ENCODE results near the gene LRMDA. TPM values are rescaled to one million over a fixed set of nuclear protein-coding genes. Genes with fewer than 3 reads are reported as not detected.

The LRMDA gene
- total RNA-seq, 1 experiment from 2014 or later: 1.2 TPM

GRCh38 chr10:75599875-75600648 is 168.6 kb downstream of the LRMDA start:
- ATAC-seq (no peak), DNase-seq (no peak)
- POLR2A ChIA-PET (ENCODE audit: unreplicated experiment): no interaction called here
- Histone ChIP-seq H3K4me1 (ENCODE audit: insufficient read depth, low read length) (no peaks in the 10 kb centered on the region), H4K20me1 (ENCODE audit: low read length) (no peaks in the 10 kb centered on the region), H3K9me2 (replicated peaks; ENCODE audit: low read length) (no peaks in the 10 kb centered on the region), H3K79me2 (ENCODE audit: low read length) (no peaks in the 10 kb centered on the region), H3K9ac (ENCODE audit: low read length) (no peak overlapping the region), H3K36me3 (ENCODE audit: low read depth, low read length) (no peaks in the 10 kb centered on the region), H3F3A (ENCODE audit: low read length, unreplicated experiment) (no peaks in the 10 kb centered on the region), H3K27ac (ENCODE audit: low read length) (no peak overlapping the region), H2AFZ (ENCODE audit: low read length) (no peak overlapping the region), H3K9me3 (ENCODE audit: low read length) (no peaks in the 10 kb centered on the region), H3K27me3 (ENCODE audit: low read length) (peaks cover 67% of the 10 kb centered on the region), H3K4me2 (ENCODE audit: low read length) (no peak overlapping the region), H3K4me3 (ENCODE audit: low read length) (no peak overlapping the region)
- no TSS peak for BruUV-seq (replicated peaks)
- CTCF ChIA-PET: no interaction called here
- intact Hi-C loops (cut with micrococcal nuclease): no loop called here
- TF ChIP-seq EZH2 (IDR thresholded peaks at IDR 0.05; ENCODE audit: low read length, unreplicated experiment): no peak
- TF ChIP-seq CTCF (conservative IDR thresholded peaks at IDR 0.05; ENCODE audit: low read depth, low read length): no peak
- TF ChIP-seq EZH2phosphoT487 (IDR thresholded peaks at IDR 0.05; ENCODE audit: borderline replicate concordance, low read length): no peak

GRCh38 chr10:75600833-75601232 is 169.4 kb downstream of the LRMDA start:
- H2AFZ ChIP-seq (ENCODE audit: low read length): no peak overlapping the region
- H3K27ac ChIP-seq (ENCODE audit: low read length): no peak overlapping the region
- no peaks in the 10 kb centered on the region for H4K20me1 ChIP-seq (ENCODE audit: low read length)
- no peak overlapping the region for H3K4me2 ChIP-seq (ENCODE audit: low read length)
- peaks cover 75% of the 10 kb centered on the region for H3K27me3 ChIP-seq (ENCODE audit: low read length)
- ATAC-seq (no peak), DNase-seq (no peak)
- no peaks in the 10 kb centered on the region for H3K9me2 ChIP-seq (replicated peaks; ENCODE audit: low read length)
- intact Hi-C loops (cut with micrococcal nuclease): no loop called here
- no peak for TF ChIP-seq EZH2 (IDR thresholded peaks at IDR 0.05; ENCODE audit: low read length, unreplicated experiment)
- no peak for TF ChIP-seq EZH2phosphoT487 (IDR thresholded peaks at IDR 0.05; ENCODE audit: borderline replicate concordance, low read length)
- no peak for TF ChIP-seq CTCF (conservative IDR thresholded peaks at IDR 0.05; ENCODE audit: low read depth, low read length)
- POLR2A ChIA-PET (ENCODE audit: unreplicated experiment): no interaction called here
- H3K4me3 ChIP-seq (ENCODE audit: low read length): no peak overlapping the region
- no peaks in the 10 kb centered on the region for H3K9me3 ChIP-seq (ENCODE audit: low read length)
- H3K36me3 ChIP-seq (ENCODE audit: low read depth, low read length): no peaks in the 10 kb centered on the region
- no peak overlapping the region for H3K9ac ChIP-seq (ENCODE audit: low read length)
- no peaks in the 10 kb centered on the region for H3K79me2 ChIP-seq (ENCODE audit: low read length)
- no TSS peak for BruUV-seq (replicated peaks)
- H3F3A ChIP-seq (ENCODE audit: low read length, unreplicated experiment): no peaks in the 10 kb centered on the region
- no peaks in the 10 kb centered on the region for H3K4me1 ChIP-seq (ENCODE audit: insufficient read depth, low read length)
- CTCF ChIA-PET: no interaction called here

GRCh38 chr10:75602341-75602740 is 170.9 kb downstream of the LRMDA start:
- DNase-seq (no peak), ATAC-seq (no peak)
- TF ChIP-seq CTCF (conservative IDR thresholded peaks at IDR 0.05; ENCODE audit: low read depth, low read length) (no peak), EZH2 (IDR thresholded peaks at IDR 0.05; ENCODE audit: low read length, unreplicated experiment) (no peak), EZH2phosphoT487 (IDR thresholded peaks at IDR 0.05; ENCODE audit: borderline replicate concordance, low read length) (no peak)
- Histone ChIP-seq H3K9ac (ENCODE audit: low read length) (no peak overlapping the region), H3K9me3 (ENCODE audit: low read length) (no peaks in the 10 kb centered on the region), H3K27me3 (ENCODE audit: low read length) (peaks cover 77% of the 10 kb centered on the region), H3K36me3 (ENCODE audit: low read depth, low read length) (no peaks in the 10 kb centered on the region), H4K20me1 (ENCODE audit: low read length) (no peaks in the 10 kb centered on the region), H3K4me3 (ENCODE audit: low read length) (no peak overlapping the region), H3K79me2 (ENCODE audit: low read length) (no peaks in the 10 kb centered on the region), H3K9me2 (replicated peaks; ENCODE audit: low read length) (no peaks in the 10 kb centered on the region), H3K27ac (ENCODE audit: low read length) (no peak overlapping the region), H3K4me2 (ENCODE audit: low read length) (no peak overlapping the region), H3F3A (ENCODE audit: low read length, unreplicated experiment) (no peaks in the 10 kb centered on the region), H2AFZ (ENCODE audit: low read length) (no peak overlapping the region), H3K4me1 (ENCODE audit: insufficient read depth, low read length) (peaks cover 10% of the 10 kb centered on the region)
- intact Hi-C loops (cut with micrococcal nuclease): no loop called here
- CTCF ChIA-PET: no interaction called here
- POLR2A ChIA-PET (ENCODE audit: unreplicated experiment): no interaction called here
- no TSS peak for BruUV-seq (replicated peaks)
